GM12878 (cell line): ENCODE data around the gene HRG. TPM values are rescaled to one million over a fixed set of nuclear protein-coding genes. Genes with fewer than 3 reads are reported as not detected.

Experiments
- ATAC-seq: fragments of 200-7000 bp; cut with Tn5 transposase; 3 replicates; pipeline ENCODE4 v1.9.1; 2020; ENCODE audit warnings: mild to moderate bottlenecking, moderate library complexity
- BruUV-seq: library from RNA; stranded (reverse); fragments of 400-500 nt; replicated peaks from 2 replicates; lab custom pipeline; 2021; lab: Mats Ljungman, UMichigan
- CTCF ChIA-PET: fragments of 300-600 bp; sonication (Branson Sonifier 250); formaldehyde crosslinking; extraction: SDS; loops from one replicate; lab custom pipeline; 2021; ENCODE audit warnings: inconsistent platforms; lab: Yijun Ruan, JAX
- POLR2A ChIA-PET: fragments of 350-600 bp; formaldehyde crosslinking; extraction: SDS; loops from one replicate; lab custom pipeline; 2021; ENCODE audit warnings: inconsistent platforms; lab: Charles Lee
- RAD21 ChIA-PET: fragments of 300-600 bp; sonication (Branson Sonifier 250); formaldehyde crosslinking; loops from one replicate; lab custom pipeline; 2023; ENCODE audit warnings: antibody characterized with exemption; ENCODE audit not compliant: unreplicated experiment; lab: Charles Lee
- SMC1A ChIA-PET: fragments of 300-600 bp; sonication (Branson Sonifier 250); formaldehyde crosslinking; loops from one replicate; lab custom pipeline; 2023; ENCODE audit not compliant: unreplicated experiment, uncharacterized antibody; lab: Charles Lee
- DNase-seq: peaks from one replicate; pipeline ENCODE4 v3.0.0-alpha.2; 2011; ENCODE audit warnings: low read depth, low spot score
- FAIRE-seq: peaks from 3 replicates; lab custom pipeline; 2011; peaks lifted over from hg19 to GRCh38; lab: Jason Lieb, UNC
- H2AFZ ChIP-seq: 2 replicates; pipeline ENCODE4 v1.6.0; 2011; ENCODE audit warnings: low read depth, low read length, control low read depth; ENCODE audit not compliant: control insufficient read depth
- H3K27ac ChIP-seq: 2 replicates; pipeline ENCODE4 v1.5.1; 2011; ENCODE audit warnings: control low read depth; ENCODE audit not compliant: control insufficient read depth, insufficient read depth
- H3K27me3 ChIP-seq, 2 experiments: replicated peaks in 1 of 2; 2 replicates each; pipeline versions ENCODE4 v1.6.0 to v1.6.1; 2011; ENCODE audit warnings: low read length in 1 of 2; ENCODE audit not compliant: control insufficient read depth in 2 of 2, insufficient read depth in 2 of 2
- H3K36me3 ChIP-seq, 2 experiments: 2 replicates each; pipeline ENCODE4 v1.5.1; 2011; ENCODE audit warnings: low read length in 1 of 2; ENCODE audit not compliant: control insufficient read depth in 2 of 2, insufficient read depth in 2 of 2
- H3K4me1 ChIP-seq: 2 replicates; pipeline ENCODE4 v1.6.1; 2011; ENCODE audit warnings: mild to moderate bottlenecking, low read length, moderate library complexity, mixed read lengths; ENCODE audit not compliant: control insufficient read depth, insufficient read depth
- H3K4me2 ChIP-seq: 2 replicates; pipeline ENCODE4 v1.6.0; 2011; ENCODE audit warnings: control low read depth; ENCODE audit not compliant: control insufficient read depth, insufficient read depth
- H3K4me3 ChIP-seq: fragments of 200-600 bp; sonication (generic); 2 replicates; pipeline ENCODE4 v1.5.1; 2016
- H3K79me2 ChIP-seq: 2 replicates; pipeline ENCODE4 v1.6.0; 2011; ENCODE audit warnings: low read length; ENCODE audit not compliant: control insufficient read depth, insufficient read depth
- H3K9ac ChIP-seq: 2 replicates; pipeline ENCODE4 v1.8.0; 2011; ENCODE audit warnings: low read length, control low read depth, mixed read lengths; ENCODE audit not compliant: control insufficient read depth, insufficient read depth
- H3K9me3 ChIP-seq: replicated peaks from 3 replicates; pipeline ENCODE4 v1.5.1; 2011; ENCODE audit warnings: mild to moderate bottlenecking, low read length; ENCODE audit not compliant: control insufficient read depth, insufficient read depth
- H4K20me1 ChIP-seq: 2 replicates; pipeline ENCODE4 v1.6.0; 2011; ENCODE audit not compliant: control insufficient read depth, insufficient read depth
- BACH1 ChIP-seq: fragments of 450-650 bp; IDR thresholded peaks from 2 replicates; pipeline ENCODE4 v1.6.1; 2017; ENCODE audit warnings: mild to moderate bottlenecking, borderline replicate concordance
- BHLHE40 ChIP-seq, 2 experiments: fragments of 450-650 bp in 1 of 2; IDR thresholded peaks; 2 replicates each; pipeline ENCODE4 v1.6.1; 2011 to 2017; ENCODE audit warnings: low read depth in 2 of 2, borderline replicate concordance in 1 of 2, improper control_type of control experiment in 1 of 2, low read length in 1 of 2, mild to moderate bottlenecking in 1 of 2
- CREB1 ChIP-seq: IDR thresholded peaks from 2 replicates; pipeline ENCODE4 v1.6.1; 2012; ENCODE audit warnings: low read depth, mild to moderate bottlenecking, inconsistent platforms
- DPF2 ChIP-seq: fragments of 450-650 bp; IDR thresholded peaks from 2 replicates; pipeline ENCODE4 v1.6.1; 2017; ENCODE audit warnings: mild to moderate bottlenecking
- EZH2 ChIP-seq: IDR thresholded peaks from 2 replicates; pipeline ENCODE4 v1.6.1; 2012; ENCODE audit warnings: low read depth, mild to moderate bottlenecking, control low read depth, inconsistent platforms, low read length, borderline replicate concordance; ENCODE audit not compliant: control insufficient read depth
- FOXM1 ChIP-seq: IDR thresholded peaks from 2 replicates; pipeline ENCODE4 v1.6.1; 2012; ENCODE audit warnings: low read depth, mild to moderate bottlenecking, inconsistent platforms, low read length, moderate library complexity
- HDAC2 ChIP-seq: fragments of 200-600 bp; sonication (generic); IDR thresholded peaks from 2 replicates; pipeline ENCODE4 v1.6.1; 2017
- IKZF2 ChIP-seq, 2 experiments: fragments of 450-650 bp; IDR thresholded peaks; 2 replicates each; pipeline ENCODE4 v1.6.1; 2017; ENCODE audit warnings: mild to moderate bottlenecking in 2 of 2, moderate library complexity in 2 of 2
- MEF2B ChIP-seq: fragments of 450-650 bp; IDR thresholded peaks from 2 replicates; pipeline ENCODE4 v1.6.1; 2018; ENCODE audit warnings: mild to moderate bottlenecking, moderate library complexity; ENCODE audit not compliant: partially characterized antibody, poor library complexity, severe bottlenecking
- MXI1 ChIP-seq: fragments of 150-350 bp; IDR thresholded peaks from 2 replicates; pipeline ENCODE4 v1.6.1; 2011; ENCODE audit warnings: low read depth, mild to moderate bottlenecking, inconsistent platforms, low read length, improper control_type of control experiment
- PAX8 ChIP-seq: fragments of 450-650 bp; IDR thresholded peaks from 2 replicates; pipeline ENCODE4 v1.6.1; 2017; ENCODE audit warnings: mild to moderate bottlenecking, moderate library complexity
- SPI1 ChIP-seq: IDR thresholded peaks from 2 replicates; pipeline ENCODE4 v1.6.1; 2011; ENCODE audit warnings: low read depth, mild to moderate bottlenecking, low read length, moderate library complexity, borderline replicate concordance; ENCODE audit not compliant: insufficient read depth
- ZNF384 ChIP-seq: IDR thresholded peaks from 2 replicates; pipeline ENCODE4 v1.6.1; 2012; ENCODE audit warnings: low read depth, mild to moderate bottlenecking, low read length, improper control_type of control experiment, borderline replicate concordance
- WGBS: methylation state at CpG from one replicate; pipeline ENCODE4 v1.1.6; 2016; ENCODE audit warnings: low lambda C conversion rate; ENCODE audit not compliant: insufficient replicate concordance, insufficient coverage; ENCODE audit errors: missing lambda C conversion rate; 5-methylcytosine and 5-hydroxymethylcytosine counted together
- in situ Hi-C: fragments of 300-500 bp; cut with MboI; formaldehyde crosslinking; loops from 9 replicates; pipeline ENCODE4 v1.14.3; 2018; ENCODE audit warnings: mixed read lengths
- intact Hi-C: fragments of 100-400 bp; cut with micrococcal nuclease; formaldehyde crosslinking; loops from one replicate; pipeline ENCODE4 v1.14.2; 2022; ENCODE audit not compliant: unreplicated experiment
- polyA plus RNA-seq, 11 experiments: library from polyadenylated mRNA; depleted of rRNA in 4 of 11; unstranded in 6 of 11; stranded (reverse) in 5 of 11; fragments of >200 nt; fragmentation: Nextera tagmentation in 4 of 11; fragmentation: Illumina TruSeq in 1 of 11; extraction: Ambion mirVana in 4 of 11; extraction: Trizol in 1 of 11; gene quantifications; 1 replicate in 1 of 11; 2 replicates in 10 of 11; pipeline versions ENCODE4 v1.2.1 to v1.2.3, GENCODE V29; 2011 to 2016; ENCODE audit warnings: inconsistent platforms in 2 of 11, missing spikeins in 2 of 11, low read depth in 1 of 11
- total RNA-seq, 4 experiments: library from RNA; depleted of rRNA in 3 of 4; stranded (reverse); fragments of >200 nt in 3 of 4; fragmentation: Illumina TruSeq in 1 of 4; extraction: Trizol in 1 of 4; gene quantifications; 2 replicates each; pipeline versions ENCODE4 v1.2.1 to v1.2.3, GENCODE V29; 2013 to 2021
- TF ChIP-seq, protein P1 (sequence below): fragments of 450-650 bp; IDR thresholded peaks from 2 replicates; pipeline ENCODE4 v1.6.1; 2017; ENCODE audit warnings: mild to moderate bottlenecking, low read depth, inconsistent platforms; ENCODE audit not compliant: poor library complexity, severe bottlenecking

The HRG gene
- total and polyA plus RNA-seq, 10 of the 15 experiments (the other 5 are each of a cell fraction or from before 2014, with no cell fraction given), result 0.21 TPM; not detected in 9

- H3K4me1 ChIP-seq, result peaks cover 17% of the 10 kb centered on the region
- no peak for DNase-seq
- ChIA-PET POLR2A (no interaction called here), SMC1A (no interaction called here), RAD21 (interaction anchor here (0.5 kb wide), 1 partner anchor 678 kb away, joined by 5 read pairs; no protein-coding TSS in a partner anchor)
- intact Hi-C loops, result no loop called here
- TF ChIP-seq FOXM1, result no peak
- TF ChIP-seq, all 136 proteins: peak for 0
- Histone ChIP-seq H3K36me3 (no peaks in the 10 kb centered on the region), H3K79me2 (no peaks in the 10 kb centered on the region), H3K4me2 (no peak overlapping the region), H3K4me3 (no peak overlapping the region), H3K27ac (no peak overlapping the region), H3K9ac (no peak overlapping the region), H3K27me3 (no peaks in the 10 kb centered on the region), H2AFZ (no peak overlapping the region), H3K9me3 (no peaks in the 10 kb centered on the region), H4K20me1 (no peaks in the 10 kb centered on the region)
- ATAC-seq (no peak), FAIRE-seq (peak; percentile 66)
- BruUV-seq, result no TSS peak
- CTCF ChIA-PET, result interaction anchor here (2.2 kb wide), 1 partner anchor 36 kb away, joined by 13 read pairs; no protein-coding TSS in a partner anchor
- in situ Hi-C loops, result no loop called here
- 61% methylated on average over 3 of the region's 3 CpGs for WGBS
These were observed 14.1 kb upstream of the HRG start for GRCh38 chr3:186651678-186652215.

- 9% methylated on average over 7 of the region's 7 CpGs for WGBS
- Histone ChIP-seq H3K4me2 (peak overlapping the region; percentile 77), H3K36me3 (no peaks in the 10 kb centered on the region), H4K20me1 (no peaks in the 10 kb centered on the region), H3K9ac (no peak overlapping the region), H3K9me3 (no peaks in the 10 kb centered on the region), H3K27ac (peak overlapping the region; percentile 32), H2AFZ (peak overlapping the region; percentile 90), H3K27me3 (no peaks in the 10 kb centered on the region), H3K79me2 (no peaks in the 10 kb centered on the region), H3K4me1 (peaks cover 17% of the 10 kb centered on the region), H3K4me3 (no peak overlapping the region; the same call in 1 of the 2 replicates)
- no TSS peak for BruUV-seq
- ATAC-seq (peak; percentile 98), DNase-seq (peak; percentile 61), FAIRE-seq (peak; percentile 93)
- RAD21 ChIA-PET, result no interaction called here
- in situ Hi-C loops, result no loop called here
- CTCF ChIA-PET, result interaction anchor here (0.6 to 2.2 kb wide), 2 partner anchors 12 to 37 kb away, joined by 3 to 13 read pairs; no protein-coding TSS in a partner anchor
- intact Hi-C loops, result no loop called here
- SMC1A ChIA-PET, result interaction anchor here (0.6 to 1.3 kb wide), 4 partner anchors 9 to 113 kb away, joined by 3 to 4 read pairs (median 4); no protein-coding TSS in a partner anchor
- POLR2A ChIA-PET, result no interaction called here
- TF ChIP-seq SPI1 (peak; percentile 68), MEF2B (no peak), BACH1 (peak; percentile 34; the same call in 1 of the 2 replicates), MXI1 (0 out of 2 replicates have a peak, but pooled peaks have one; percentile 51), DPF2 (0 out of 2 replicates have a peak, but pooled peaks have one; percentile 38), PAX8 (peak; percentile 97), IKZF2 (IDR thresholded peaks at IDR 0.05) (peak in 1 of 2 experiments; percentile 43; a peak in 2 of 4 replicates), CREB1 (no peak), HDAC2 (no peak), EZH2 (no peak), ZNF384 (no peak), BHLHE40 (IDR thresholded peaks at IDR 0.05; ENCODE audit: borderline replicate concordance in 1 of 2, low read depth in 2 of 2, low read length in 1 of 2) (peak in 1 of 2 experiments; percentile 16; a peak in 1 of 4 replicates)
- TF ChIP-seq, protein P1, sequence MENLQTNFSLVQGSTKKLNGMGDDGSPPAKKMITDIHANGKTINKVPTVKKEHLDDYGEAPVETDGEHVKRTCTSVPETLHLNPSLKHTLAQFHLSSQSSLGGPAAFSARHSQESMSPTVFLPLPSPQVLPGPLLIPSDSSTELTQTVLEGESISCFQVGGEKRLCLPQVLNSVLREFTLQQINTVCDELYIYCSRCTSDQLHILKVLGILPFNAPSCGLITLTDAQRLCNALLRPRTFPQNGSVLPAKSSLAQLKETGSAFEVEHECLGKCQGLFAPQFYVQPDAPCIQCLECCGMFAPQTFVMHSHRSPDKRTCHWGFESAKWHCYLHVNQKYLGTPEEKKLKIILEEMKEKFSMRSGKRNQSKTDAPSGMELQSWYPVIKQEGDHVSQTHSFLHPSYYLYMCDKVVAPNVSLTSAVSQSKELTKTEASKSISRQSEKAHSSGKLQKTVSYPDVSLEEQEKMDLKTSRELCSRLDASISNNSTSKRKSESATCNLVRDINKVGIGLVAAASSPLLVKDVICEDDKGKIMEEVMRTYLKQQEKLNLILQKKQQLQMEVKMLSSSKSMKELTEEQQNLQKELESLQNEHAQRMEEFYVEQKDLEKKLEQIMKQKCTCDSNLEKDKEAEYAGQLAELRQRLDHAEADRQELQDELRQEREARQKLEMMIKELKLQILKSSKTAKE, result peak; percentile 40
These were observed 12.6 kb upstream of the HRG start for GRCh38 chr3:186653080-186653707.
